Fibroblast of peridontal ligament (primary cell): Measurements from ENCODE around the gene SPTBN4.
A peak's percentile ranks its signal among the peaks of the same experiment; 100 is the strongest.

ENCODE experiments used
- DNase-seq: peaks from one replicate; pipeline ENCODE4 v3.0.0-alpha.2; 2010; ENCODE audit errors: extremely low read depth

The SPTBN4 gene

GRCh38 chr19:40441719-40442253, 25.0 kb upstream of the SPTBN4 start:
- no peak for DNase-seq

GRCh38 chr19:40442328-40443130, 24.3 kb upstream of the SPTBN4 start:
- no peak for DNase-seq

- peak; percentile 98 for DNase-seq
These were observed 23.4 kb upstream of the SPTBN4 start for GRCh38 chr19:40443131-40443999.

DNA sequence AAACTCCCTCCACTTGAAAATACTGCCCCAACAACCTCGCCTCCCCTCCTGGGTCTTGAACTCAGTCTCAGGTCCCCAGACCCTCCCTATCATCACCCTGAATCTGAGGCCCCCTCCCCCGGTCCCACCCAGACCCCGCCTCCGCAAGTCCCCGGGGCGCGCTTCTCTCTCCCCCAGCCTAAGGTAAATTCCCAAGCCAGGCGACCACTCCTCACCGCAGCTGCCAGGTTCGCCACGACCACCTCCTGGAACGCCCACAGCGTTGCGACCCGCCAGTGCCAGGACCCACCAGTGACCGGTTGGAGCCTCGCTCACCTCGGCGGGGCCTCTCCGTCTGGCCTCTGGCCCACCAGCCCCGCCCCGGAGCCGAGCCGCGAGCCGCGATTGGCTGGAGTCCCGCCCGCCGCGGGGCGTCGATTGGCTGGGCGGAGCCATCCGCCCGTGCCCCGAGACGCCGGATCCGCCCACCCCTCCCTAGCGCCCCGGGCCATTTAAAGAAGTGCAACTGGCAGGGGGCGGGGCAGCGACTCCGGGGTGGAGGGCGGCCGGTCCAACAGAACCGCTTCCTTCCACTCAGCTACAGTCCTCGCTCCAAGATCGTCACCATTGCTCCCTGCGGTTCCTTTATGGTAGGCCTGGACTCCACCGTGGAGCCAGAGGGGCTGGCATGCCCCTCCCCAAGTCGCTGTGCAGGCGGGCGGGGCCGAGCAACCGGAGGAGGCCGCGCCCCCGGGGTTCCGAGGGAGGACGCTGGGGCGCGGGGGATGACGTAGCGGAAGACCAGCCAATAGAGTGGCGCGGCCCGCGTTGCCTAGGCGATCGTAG, 22.6 kb upstream of the SPTBN4 start, which contains the start of gene SERTAD3:
Gene SERTAD3, minus strand, starts transcription at position 336 of the 825 bp plus-strand sequence. CDS start 2,255 bp downstream, outside the sequence.
- peak; percentile 89 for DNase-seq

DNA sequence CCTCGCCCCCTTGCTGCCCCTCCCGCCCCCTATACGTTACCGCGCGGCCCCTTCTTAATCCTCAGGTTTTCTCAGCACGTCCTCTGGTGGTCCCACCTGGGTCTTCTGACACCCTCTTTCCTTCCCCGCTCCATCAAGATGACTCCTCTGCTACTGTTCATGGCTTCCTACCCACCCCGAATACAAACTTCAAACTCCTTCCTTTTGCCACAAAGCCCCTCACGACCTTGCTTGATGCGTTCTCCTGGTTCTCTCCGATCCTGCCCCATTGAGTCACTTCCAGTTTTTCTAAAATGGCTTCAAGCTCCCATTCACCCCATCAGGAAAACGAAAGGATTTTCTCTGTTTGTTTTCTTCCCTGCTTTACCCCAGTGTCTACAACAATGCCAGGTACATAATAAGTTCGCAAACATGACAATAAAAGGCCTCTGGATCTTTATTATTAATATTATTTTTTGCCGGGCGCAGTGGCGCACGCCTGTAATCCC, 21.9 kb upstream of the SPTBN4 start:
- DNase-seq, result no peak

GRCh38 chr19:40445780-40446262, 21.0 kb upstream of the SPTBN4 start:
- no peak for DNase-seq

DNA sequence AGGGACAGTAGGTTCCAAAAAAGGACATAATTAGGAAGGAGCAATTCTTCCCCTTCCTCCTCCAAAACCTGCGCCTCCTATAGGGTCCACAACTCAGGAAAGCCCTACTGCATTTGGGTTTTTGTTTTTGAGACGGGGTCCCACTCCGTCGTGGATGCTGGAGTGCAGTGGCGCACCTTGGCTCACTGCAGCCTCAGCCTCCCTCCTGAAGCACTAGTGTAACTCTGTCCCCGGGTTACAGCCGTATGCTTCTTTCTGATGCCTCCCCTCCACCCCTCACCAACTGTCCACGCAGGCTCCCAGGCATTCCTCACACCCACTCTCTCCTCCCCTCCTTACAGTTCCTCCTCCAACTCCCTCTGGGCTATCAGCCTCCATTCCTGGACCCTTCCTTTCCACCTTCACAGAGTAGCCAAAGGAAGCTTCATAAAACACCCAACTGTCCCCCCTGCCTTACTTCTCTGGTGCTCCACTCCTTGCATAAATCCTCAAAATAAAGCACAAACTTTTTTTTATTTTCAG, 20.5 kb upstream of the SPTBN4 start:
- no peak for DNase-seq

DNA sequence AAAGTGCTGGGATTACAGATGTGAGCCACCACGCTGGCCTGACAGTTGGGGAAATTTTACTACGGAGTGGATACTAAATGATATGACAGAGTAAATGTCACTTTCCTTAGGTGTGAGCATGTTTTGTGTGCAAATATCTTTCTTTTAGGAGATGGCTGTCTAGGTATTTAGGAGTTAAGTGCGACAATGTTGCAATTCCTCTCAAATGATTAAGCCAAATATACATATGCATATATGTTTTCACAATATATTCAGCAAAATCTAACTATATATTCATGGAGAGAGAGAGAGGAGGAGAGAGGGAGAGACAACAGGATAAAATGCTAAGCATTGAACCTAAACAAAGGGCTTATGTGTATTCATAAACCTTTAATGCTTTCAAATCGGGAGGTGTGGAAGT, 17.3 kb upstream of the SPTBN4 start:
- no peak for DNase-seq

DNA sequence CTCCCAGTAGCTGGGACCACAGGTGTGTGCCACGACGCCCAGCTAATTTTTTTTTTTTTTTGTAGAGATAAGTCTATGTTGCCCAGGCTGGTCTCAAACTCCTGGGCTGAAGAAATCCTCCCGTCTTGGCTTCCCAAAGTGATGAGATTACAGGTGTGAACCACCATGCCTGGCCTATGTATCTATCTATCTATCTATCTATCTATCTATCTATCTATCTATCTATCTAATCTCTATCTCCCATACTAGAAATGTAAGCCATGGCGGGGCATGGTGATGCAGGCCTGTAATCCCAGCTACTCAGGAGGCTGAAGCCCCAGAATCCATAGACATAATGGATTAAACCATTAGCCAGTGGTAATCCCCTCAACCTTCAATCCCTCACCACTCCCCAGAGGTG, 16.1 kb upstream of the SPTBN4 start:
- no peak for DNase-seq

- DNase-seq, result no peak
These were observed 14.8 kb upstream of the SPTBN4 start for GRCh38 chr19:40452016-40452415.

DNA sequence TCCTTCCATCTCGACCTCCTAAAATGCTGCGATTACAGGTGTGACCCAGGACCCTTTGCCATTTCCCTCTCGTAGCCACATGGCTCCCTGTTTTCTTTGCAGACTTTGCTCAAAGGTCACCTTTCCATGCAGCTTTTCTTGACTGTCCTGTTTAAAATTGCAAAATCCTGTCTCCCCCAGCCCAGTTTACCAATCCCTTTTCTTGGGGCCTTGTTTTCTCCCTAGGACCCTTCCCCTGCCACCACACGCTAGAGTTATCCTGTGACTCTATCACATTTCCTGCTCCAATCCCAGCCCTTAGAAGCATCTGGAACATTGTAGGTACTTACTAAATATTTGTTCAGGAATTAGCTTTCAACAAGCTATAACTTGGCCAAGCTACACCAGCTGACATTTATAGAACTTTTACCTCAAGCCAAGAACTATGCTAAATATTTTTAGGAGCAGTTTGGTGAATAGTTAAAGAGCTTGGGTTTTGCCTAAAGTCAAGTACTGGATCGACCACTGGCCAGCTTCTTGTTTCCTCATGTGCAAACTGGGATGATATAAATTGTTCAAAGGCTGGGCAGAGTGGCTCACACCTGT, 13.6 kb upstream of the SPTBN4 start:
- no peak for DNase-seq

GRCh38 chr19:40453943-40454342, 12.9 kb upstream of the SPTBN4 start:
- peak; percentile 7 for DNase-seq

DNA sequence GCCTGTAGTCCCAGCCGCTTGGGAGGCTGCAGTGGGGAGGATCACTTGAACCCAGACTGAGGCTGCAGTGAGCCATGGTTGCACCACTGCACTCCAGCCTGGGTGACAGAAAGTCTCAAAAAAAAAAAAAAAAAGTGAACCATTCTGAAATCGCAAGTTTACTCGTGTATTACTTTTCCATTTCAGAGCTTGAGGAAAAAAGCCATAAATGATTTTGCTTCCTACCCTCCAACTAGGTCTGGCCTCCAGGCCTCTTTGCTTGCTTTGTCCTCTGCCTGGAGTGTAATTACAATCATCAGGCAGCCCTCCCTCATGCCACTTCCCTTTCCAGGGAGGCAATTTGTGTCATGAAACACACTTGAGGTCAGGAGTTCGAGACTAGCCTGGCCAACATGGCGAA, 9.8 kb upstream of the SPTBN4 start:
- DNase-seq, result no peak

- DNase-seq, result no peak
These were observed 8.7 kb upstream of the SPTBN4 start for GRCh38 chr19:40457953-40458596.

DNA sequence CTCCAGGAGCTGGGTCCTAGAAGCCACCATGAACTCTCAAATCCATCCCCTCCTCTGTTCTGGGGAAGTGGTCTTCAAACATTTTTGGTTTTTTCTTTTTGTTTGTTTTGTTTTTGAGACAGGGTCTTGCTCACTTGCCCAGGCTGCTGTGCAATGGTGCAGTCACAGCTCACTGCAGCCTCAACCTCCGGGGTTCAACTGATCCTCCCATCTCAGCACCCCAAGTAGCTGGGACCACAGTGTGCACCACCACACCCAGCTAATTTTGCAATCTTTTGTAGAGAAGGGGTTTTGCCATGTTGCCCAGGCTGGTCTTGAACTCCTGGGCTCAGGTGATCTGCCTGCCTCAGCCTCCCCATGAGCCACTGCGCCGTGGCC, 8.2 kb upstream of the SPTBN4 start:
- no peak for DNase-seq

- DNase-seq, result no peak
These were observed 6.6 kb upstream of the SPTBN4 start for GRCh38 chr19:40460185-40460584.

- DNase-seq, result no peak
These were observed 5.1 kb upstream of the SPTBN4 start for GRCh38 chr19:40461669-40462221.

DNA sequence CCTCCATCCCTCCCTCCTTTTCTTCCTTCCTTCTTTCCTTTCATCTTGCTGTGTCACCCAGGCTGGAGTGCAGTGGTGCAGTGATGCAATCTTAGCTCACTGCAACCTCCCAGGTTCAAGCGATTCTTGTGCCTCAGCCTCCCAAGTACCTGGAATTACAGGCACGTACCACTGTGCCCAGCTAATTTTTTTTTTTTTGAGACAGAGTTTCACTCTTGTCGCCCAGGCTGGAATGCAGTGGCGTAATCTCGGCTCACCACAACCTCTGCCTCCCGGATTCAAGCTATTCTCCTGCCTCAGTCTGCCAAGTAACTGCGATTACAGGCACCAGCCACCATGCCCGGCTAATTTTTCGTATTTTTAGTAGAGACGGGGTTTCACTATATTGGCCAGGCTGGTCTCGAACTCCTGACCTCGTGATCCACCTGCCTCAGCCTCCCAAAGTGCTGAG, 3.2 kb upstream of the SPTBN4 start:
- DNase-seq, result peak; percentile 42

GRCh38 chr19:40464059-40465024, 2.5 kb upstream of the SPTBN4 start:
- peak; percentile 92 for DNase-seq
